GM13976 (cell line): Measurements from ENCODE around the gene PPP3CA.

ENCODE experiments used
- DNase-seq: peaks from one replicate; pipeline ENCODE4 v3.0.0; 2012; ENCODE audit warnings: low spot score
- in situ Hi-C: fragments of 300-500 bp; cut with MboI; formaldehyde crosslinking; loops from one replicate; pipeline ENCODE4 v1.12.0; 2022; ENCODE audit warnings: low sequenced_read_pairs, mixed read lengths, inconsistent platforms; ENCODE audit not compliant: unreplicated experiment
- TF ChIP-seq, protein P1 (sequence below): IDR thresholded peaks from 2 replicates; pipeline ENCODE4 v1.5.1; 2012; ENCODE audit warnings: borderline replicate concordance, mild to moderate bottlenecking; ENCODE audit not compliant: insufficient read depth; ENCODE audit errors: extremely low read depth, missing control alignments, control extremely low read depth

PPP3CA gene

GRCh38 chr4:101197350-101197749 is 150.0 kb downstream of the PPP3CA start:
- in situ Hi-C loops, result no loop called here
- no peak for DNase-seq
- TF ChIP-seq, protein P1, sequence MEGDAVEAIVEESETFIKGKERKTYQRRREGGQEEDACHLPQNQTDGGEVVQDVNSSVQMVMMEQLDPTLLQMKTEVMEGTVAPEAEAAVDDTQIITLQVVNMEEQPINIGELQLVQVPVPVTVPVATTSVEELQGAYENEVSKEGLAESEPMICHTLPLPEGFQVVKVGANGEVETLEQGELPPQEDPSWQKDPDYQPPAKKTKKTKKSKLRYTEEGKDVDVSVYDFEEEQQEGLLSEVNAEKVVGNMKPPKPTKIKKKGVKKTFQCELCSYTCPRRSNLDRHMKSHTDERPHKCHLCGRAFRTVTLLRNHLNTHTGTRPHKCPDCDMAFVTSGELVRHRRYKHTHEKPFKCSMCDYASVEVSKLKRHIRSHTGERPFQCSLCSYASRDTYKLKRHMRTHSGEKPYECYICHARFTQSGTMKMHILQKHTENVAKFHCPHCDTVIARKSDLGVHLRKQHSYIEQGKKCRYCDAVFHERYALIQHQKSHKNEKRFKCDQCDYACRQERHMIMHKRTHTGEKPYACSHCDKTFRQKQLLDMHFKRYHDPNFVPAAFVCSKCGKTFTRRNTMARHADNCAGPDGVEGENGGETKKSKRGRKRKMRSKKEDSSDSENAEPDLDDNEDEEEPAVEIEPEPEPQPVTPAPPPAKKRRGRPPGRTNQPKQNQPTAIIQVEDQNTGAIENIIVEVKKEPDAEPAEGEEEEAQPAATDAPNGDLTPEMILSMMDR, result no peak

DNA sequence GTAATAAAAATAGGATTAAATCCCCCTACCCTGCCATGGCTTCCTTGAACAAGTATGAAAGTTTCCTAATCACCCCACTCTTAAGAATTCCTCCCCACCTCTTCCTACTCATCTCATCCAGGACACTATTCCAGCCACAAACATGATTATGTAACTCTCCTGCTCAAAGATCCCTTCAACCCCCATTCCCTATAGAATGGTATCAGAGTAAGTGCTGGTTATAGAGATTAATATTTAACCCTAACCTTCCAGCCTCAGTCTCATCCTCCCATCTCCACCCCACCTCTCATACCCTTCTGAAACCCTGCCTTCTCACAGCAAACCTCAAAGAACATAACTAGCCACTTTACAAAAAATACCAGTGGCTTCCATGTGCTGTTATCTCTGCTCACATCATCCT is 155.1 kb downstream of the PPP3CA start:
- in situ Hi-C loops, result no loop called here
- TF ChIP-seq, protein P1, result no peak

DNA sequence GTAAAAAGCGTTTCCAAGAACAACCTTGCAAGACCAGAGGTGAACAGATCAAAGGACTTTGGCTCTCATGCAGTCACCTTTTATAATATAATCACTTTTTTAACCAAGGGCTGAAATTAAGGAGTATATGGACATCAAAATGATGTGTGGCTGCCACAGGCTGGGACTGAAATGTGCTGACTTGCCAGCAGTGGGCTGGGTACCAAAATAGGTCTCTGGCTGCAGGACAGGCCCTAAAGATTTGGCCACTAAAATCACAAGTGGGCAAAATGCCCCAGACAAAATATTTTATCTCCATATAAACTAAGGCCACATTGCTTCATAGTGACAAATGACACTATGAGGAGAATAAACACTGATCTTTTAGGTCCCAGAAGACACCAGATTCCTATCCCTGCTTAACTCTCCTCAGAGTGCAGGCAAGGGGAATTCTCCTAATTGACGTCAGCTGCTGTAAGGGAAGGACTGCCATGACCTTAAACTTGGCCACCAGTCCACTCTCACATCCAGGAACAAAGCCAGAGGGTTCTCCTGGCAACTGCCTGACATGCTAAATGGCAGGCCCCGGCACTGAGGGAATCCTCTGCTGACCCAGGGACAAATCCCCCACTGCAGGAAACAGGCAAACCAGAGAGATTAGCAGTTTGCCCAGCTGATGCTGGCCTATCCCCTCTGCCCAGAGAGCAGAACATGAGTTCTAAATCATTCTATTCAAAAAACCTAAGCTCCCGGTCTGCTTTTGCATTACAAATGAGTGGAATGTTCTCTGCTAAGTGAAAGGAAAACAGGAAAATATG is 155.8 kb downstream of the PPP3CA start:
- DNase-seq, result no peak
- TF ChIP-seq, protein P1, result no peak
- in situ Hi-C loops, result no loop called here

More for the DNA sequence above, 155.1 kb downstream of the PPP3CA start:
- no peak for DNase-seq

DNA sequence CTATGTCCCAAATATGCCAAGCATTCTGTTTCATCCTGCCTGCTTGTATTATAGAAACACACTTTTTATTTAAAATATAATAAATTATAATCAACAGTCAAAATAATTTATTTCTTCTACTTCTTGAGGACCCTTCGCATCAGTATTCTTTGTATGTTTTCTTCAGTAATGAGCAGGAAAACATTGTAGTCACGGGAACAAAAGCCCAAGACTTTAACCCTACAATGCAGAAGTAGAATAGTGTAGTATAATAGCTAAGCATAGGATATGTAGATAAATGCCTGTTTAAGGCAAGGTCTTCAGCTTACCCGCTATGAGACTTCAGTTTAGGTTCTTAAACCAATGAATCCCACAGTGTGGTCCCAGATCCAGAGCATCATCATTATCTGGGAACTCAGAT is 156.6 kb downstream of the PPP3CA start:
- TF ChIP-seq, protein P1, result no peak
- in situ Hi-C loops, result no loop called here
- no peak for DNase-seq

GRCh38 chr4:101188906-101189305 is 158.4 kb downstream of the PPP3CA start:
- TF ChIP-seq, protein P1, result no peak
- in situ Hi-C loops, result no loop called here

GRCh38 chr4:101187841-101188240 is 159.5 kb downstream of the PPP3CA start:
- no peak for DNase-seq
- in situ Hi-C loops, result no loop called here
- TF ChIP-seq, protein P1, result no peak

More at GRCh38 chr4:101188906-101189305, 158.4 kb downstream of the PPP3CA start:
- no peak for DNase-seq
